ENCODE measurements around the gene NSMCE3.

DNA sequence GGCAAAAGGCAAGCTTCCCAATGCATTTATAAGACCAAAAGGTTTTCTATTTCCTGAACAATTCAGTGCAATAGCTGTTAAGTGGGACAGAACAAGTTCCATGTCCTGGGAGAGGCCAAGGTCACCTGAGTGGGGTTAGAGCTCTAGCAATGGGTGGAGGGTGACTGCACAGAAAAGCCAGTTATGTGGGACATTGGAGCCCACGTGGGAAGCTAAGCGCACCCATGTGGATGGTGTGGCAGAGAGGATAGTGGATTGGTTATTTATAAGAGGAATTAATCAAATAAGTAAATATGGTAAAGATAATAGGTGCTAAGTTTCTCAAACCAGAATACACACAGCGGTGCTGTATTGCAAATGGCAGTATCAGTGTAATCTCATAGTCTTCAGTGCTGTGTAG lies 6.3 kb downstream of the NSMCE3 start:
- TF ChIP-seq EZH2 (IDR thresholded peaks at IDR 0.05; ENCODE audit: low read depth, unreplicated experiment): no peak
- no peak for TF ChIP-seq JUNB (IDR thresholded peaks at IDR 0.05; ENCODE audit: unreplicated experiment)
- TF ChIP-seq, protein P1, sequence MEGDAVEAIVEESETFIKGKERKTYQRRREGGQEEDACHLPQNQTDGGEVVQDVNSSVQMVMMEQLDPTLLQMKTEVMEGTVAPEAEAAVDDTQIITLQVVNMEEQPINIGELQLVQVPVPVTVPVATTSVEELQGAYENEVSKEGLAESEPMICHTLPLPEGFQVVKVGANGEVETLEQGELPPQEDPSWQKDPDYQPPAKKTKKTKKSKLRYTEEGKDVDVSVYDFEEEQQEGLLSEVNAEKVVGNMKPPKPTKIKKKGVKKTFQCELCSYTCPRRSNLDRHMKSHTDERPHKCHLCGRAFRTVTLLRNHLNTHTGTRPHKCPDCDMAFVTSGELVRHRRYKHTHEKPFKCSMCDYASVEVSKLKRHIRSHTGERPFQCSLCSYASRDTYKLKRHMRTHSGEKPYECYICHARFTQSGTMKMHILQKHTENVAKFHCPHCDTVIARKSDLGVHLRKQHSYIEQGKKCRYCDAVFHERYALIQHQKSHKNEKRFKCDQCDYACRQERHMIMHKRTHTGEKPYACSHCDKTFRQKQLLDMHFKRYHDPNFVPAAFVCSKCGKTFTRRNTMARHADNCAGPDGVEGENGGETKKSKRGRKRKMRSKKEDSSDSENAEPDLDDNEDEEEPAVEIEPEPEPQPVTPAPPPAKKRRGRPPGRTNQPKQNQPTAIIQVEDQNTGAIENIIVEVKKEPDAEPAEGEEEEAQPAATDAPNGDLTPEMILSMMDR (conservative IDR thresholded peaks at IDR 0.05; ENCODE audit: low read depth in 2 of 2): no peak
- no peak for TF ChIP-seq POLR2AphosphoS5 (IDR thresholded peaks at IDR 0.05; ENCODE audit: low read depth)
- no peak for TF ChIP-seq EZH2phosphoT487 (IDR thresholded peaks at IDR 0.05; ENCODE audit: unreplicated experiment)

Measured in GM23338 (cell line).